ENCODE results near the gene CTSC.

GRCh38 chr11:88303037-88303436, 34.5 kb downstream of the CTSC start:
- no peak for TF ChIP-seq CTCF (IDR thresholded peaks at IDR 0.05)
- TF ChIP-seq POLR2A (IDR thresholded peaks at IDR 0.05), result no peak
